Glutamatergic neuron (in vitro differentiated cells): ENCODE measurements around the gene STRIP2. TPM values are rescaled to one million over a fixed set of nuclear protein-coding genes. Genes with fewer than 3 reads are reported as not detected.

ENCODE experiments used
- DNase-seq: peaks from one replicate; pipeline ENCODE4 v3.0.0; 2022
- H3K27ac Mint-ChIP-seq: one replicate; pipeline ENCODE4 v1.8.0; 2020; ENCODE audit warnings: mild to moderate bottlenecking, mixed read lengths, inconsistent platforms; ENCODE audit not compliant: unreplicated experiment
- H3K27me3 Mint-ChIP-seq: one replicate; pipeline ENCODE4 v1.8.0; 2020; ENCODE audit warnings: mild to moderate bottlenecking, moderate library complexity, mixed read lengths, inconsistent platforms; ENCODE audit not compliant: unreplicated experiment
- H3K36me3 Mint-ChIP-seq: one replicate; pipeline ENCODE4 v1.8.0; 2020; ENCODE audit warnings: mild to moderate bottlenecking, mixed read lengths, inconsistent platforms; ENCODE audit not compliant: unreplicated experiment
- H3K4me1 Mint-ChIP-seq: one replicate; pipeline ENCODE4 v1.8.0; 2020; ENCODE audit warnings: mild to moderate bottlenecking, low read depth, mixed read lengths, inconsistent platforms; ENCODE audit not compliant: unreplicated experiment
- H3K4me3 Mint-ChIP-seq: one replicate; pipeline ENCODE4 v1.8.0; 2020; ENCODE audit warnings: mild to moderate bottlenecking, mixed read lengths, inconsistent platforms; ENCODE audit not compliant: unreplicated experiment
- H3K9me3 Mint-ChIP-seq: one replicate; pipeline ENCODE4 v1.8.0; 2020; ENCODE audit warnings: mild to moderate bottlenecking, moderate library complexity, mixed read lengths, inconsistent platforms; ENCODE audit not compliant: unreplicated experiment
- total RNA-seq: library from RNA; stranded (reverse); fragmentation: NEBNext Ultra II Directional; extraction: Animal tissue kit (Norgen Biotek cat#: 25700); gene quantifications from one replicate; pipeline ENCODE4 v1.2.1, GENCODE V29; 2021; ENCODE audit not compliant: unreplicated experiment
- TF ChIP-seq, protein P1 (sequence below): fragments of 200-600 bp; sonication (generic); IDR thresholded peaks from one replicate; pipeline ENCODE4 v1.5.0; 2021; ENCODE audit not compliant: partially characterized antibody, unreplicated experiment

Gene STRIP2
- total RNA-seq, 1 donor from 2014 or later = 3.3 TPM

DNA sequence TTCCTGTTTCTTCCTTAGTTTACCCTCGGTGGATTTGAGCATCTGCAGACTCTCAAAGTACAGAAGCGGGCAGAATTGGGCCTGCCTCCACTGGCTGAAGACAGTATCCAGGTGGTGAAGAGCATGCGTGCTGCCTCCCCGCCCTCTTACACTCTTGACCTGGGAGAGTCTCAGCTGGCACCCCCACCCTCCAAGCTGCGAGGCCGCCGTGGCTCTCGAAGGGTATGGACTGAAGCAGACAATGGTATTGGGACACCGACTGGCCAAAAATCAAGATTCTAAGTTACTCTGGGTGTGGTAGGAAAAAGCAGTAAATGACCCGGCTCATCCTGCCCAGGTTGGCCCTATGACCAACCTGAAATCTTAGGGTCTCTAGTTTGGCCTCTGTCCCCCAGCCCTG lies 22.2 kb downstream of the STRIP2 start:
- H3K36me3 Mint-ChIP-seq = no peaks in the 10 kb centered on the region
- no peak overlapping the region for H3K4me3 Mint-ChIP-seq
- DNase-seq = no peak
- H3K27me3 Mint-ChIP-seq = no peaks in the 10 kb centered on the region
- H3K9me3 Mint-ChIP-seq = no peaks in the 10 kb centered on the region
- H3K27ac Mint-ChIP-seq = no peak overlapping the region
- TF ChIP-seq, protein P1, sequence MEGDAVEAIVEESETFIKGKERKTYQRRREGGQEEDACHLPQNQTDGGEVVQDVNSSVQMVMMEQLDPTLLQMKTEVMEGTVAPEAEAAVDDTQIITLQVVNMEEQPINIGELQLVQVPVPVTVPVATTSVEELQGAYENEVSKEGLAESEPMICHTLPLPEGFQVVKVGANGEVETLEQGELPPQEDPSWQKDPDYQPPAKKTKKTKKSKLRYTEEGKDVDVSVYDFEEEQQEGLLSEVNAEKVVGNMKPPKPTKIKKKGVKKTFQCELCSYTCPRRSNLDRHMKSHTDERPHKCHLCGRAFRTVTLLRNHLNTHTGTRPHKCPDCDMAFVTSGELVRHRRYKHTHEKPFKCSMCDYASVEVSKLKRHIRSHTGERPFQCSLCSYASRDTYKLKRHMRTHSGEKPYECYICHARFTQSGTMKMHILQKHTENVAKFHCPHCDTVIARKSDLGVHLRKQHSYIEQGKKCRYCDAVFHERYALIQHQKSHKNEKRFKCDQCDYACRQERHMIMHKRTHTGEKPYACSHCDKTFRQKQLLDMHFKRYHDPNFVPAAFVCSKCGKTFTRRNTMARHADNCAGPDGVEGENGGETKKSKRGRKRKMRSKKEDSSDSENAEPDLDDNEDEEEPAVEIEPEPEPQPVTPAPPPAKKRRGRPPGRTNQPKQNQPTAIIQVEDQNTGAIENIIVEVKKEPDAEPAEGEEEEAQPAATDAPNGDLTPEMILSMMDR = no peak
- peaks cover 4% of the 10 kb centered on the region for H3K4me1 Mint-ChIP-seq

DNA sequence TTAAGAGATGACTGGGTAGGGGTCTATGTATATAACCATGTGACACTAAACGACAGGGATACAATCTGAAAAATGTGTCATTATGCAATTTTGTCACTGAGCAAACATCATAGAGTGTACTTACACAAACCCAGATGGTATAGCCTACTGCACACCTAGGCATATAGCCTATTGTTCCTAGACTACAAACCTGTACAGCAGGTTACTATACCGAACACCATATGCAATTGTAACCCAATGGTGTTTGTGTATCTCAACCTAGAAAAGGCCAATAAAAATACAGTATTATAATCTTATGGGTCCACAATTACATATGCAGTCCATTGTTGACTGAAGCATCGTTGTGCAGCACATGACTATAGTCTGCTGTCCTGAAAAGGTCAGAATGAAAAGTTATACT lies 22.9 kb downstream of the STRIP2 start:
- Mint-ChIP-seq H3K4me1 (peaks cover 4% of the 10 kb centered on the region), H3K36me3 (no peaks in the 10 kb centered on the region), H3K27ac (no peak overlapping the region), H3K27me3 (no peaks in the 10 kb centered on the region), H3K4me3 (no peak overlapping the region), H3K9me3 (no peaks in the 10 kb centered on the region)
- TF ChIP-seq, protein P1 = no peak
- DNase-seq = no peak

DNA sequence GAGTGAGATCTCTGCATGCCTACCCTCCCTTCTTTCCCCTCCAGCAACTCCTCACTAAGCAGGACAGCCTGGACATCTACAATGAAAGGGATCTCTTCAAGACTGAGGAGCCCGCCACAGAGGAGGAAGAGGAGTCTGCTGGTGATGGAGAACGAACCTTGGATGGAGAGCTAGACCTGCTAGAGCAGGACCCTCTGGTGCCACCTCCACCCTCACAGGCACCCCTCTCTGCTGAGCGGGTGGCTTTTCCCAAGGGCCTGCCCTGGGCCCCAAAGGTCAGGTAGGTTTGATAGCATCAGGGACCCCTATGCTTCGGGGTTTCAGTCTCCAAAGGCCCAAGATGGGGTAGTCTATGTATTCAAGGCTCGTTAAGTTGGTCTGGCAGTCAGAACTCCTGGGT lies 23.9 kb downstream of the STRIP2 start:
- TF ChIP-seq, protein P1 = no peak
- Mint-ChIP-seq H3K4me3 (no peak overlapping the region), H3K27me3 (no peaks in the 10 kb centered on the region), H3K36me3 (no peaks in the 10 kb centered on the region), H3K27ac (no peak overlapping the region), H3K4me1 (peaks cover 4% of the 10 kb centered on the region), H3K9me3 (no peaks in the 10 kb centered on the region)
- DNase-seq = no peak

DNA sequence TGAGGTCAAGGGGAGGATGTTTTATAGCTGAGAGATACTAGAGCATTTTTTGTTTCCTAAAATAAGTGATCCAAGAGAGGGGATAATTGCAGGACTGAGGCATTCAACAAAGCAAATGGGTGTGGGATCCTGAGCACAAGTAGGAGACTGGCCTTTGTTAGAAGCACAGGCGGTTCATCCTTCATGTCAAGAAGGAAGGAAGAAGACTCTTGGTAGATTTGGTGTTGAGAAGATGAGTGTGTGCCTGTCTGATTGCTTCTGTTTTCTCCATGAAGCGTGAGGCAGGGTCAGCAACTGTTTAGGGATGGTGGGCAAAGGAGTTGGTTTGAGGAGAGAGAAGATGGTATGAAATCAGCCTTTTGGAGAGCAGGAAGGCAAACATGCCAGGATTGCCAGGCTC lies 27.6 kb downstream of the STRIP2 start:
- H3K9me3 Mint-ChIP-seq = no peaks in the 10 kb centered on the region
- no peak overlapping the region for H3K27ac Mint-ChIP-seq
- DNase-seq = no peak
- H3K4me3 Mint-ChIP-seq = no peak overlapping the region
- no peaks in the 10 kb centered on the region for H3K27me3 Mint-ChIP-seq
- peaks cover 4% of the 10 kb centered on the region for H3K4me1 Mint-ChIP-seq
- TF ChIP-seq, protein P1 = no peak
- no peaks in the 10 kb centered on the region for H3K36me3 Mint-ChIP-seq

DNA sequence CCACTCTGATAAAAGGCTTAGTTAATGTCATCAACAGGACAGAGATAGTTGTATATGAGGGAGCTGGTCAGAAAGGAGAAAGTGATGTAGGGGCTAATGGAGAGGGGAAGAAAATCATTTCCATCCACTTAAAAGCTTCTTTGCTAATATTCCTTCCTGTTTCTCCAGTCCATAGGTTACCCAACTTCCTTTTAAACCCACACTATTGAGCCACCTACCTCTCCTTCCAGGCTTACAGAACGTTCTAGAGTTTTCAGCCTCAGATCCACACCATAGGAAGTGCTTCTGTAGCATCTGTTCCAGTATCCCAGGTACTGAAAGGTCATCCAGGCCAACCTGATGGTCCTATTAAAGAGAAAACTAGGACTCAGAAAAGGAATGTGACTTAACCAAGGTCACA lies 28.2 kb downstream of the STRIP2 start:
- Mint-ChIP-seq H3K4me1 (peaks cover 4% of the 10 kb centered on the region), H3K4me3 (no peak overlapping the region), H3K27me3 (no peaks in the 10 kb centered on the region), H3K27ac (no peak overlapping the region), H3K36me3 (no peaks in the 10 kb centered on the region), H3K9me3 (no peaks in the 10 kb centered on the region)
- TF ChIP-seq, protein P1 = no peak
- no peak for DNase-seq
